BE2C (cell line): ENCODE data around the gene FPR3.

Experiments used
- DNase-seq: peaks from one replicate; pipeline ENCODE4 v3.0.0-alpha.2; 2020
- H3K27me3 ChIP-seq: fragments of 250-450 bp; sonication (Bioruptor Pico); 2 replicates; pipeline ENCODE4 v1.5.1; 2020; ENCODE audit warnings: mild to moderate bottlenecking
- H3K36me3 ChIP-seq: fragments of 250-450 bp; sonication (Bioruptor Pico); 2 replicates; pipeline ENCODE4 v1.5.1; 2020; ENCODE audit warnings: mild to moderate bottlenecking
- H3K4me1 ChIP-seq: fragments of 250-450 bp; sonication (Bioruptor Pico); 2 replicates; pipeline ENCODE4 v1.5.1; 2020
- H3K4me3 ChIP-seq: 2 replicates; pipeline ENCODE4 v1.5.1; 2011; ENCODE audit warnings: low read depth, low read length
- H3K9me3 ChIP-seq: fragments of 250-450 bp; sonication (Bioruptor Pico); 2 replicates; pipeline ENCODE4 v1.5.1; 2020
- TF ChIP-seq, protein P1 (sequence below): IDR thresholded peaks from 2 replicates; pipeline ENCODE4 v1.5.1; 2012; ENCODE audit warnings: mild to moderate bottlenecking, low read depth, low read length

Gene FPR3

DNA sequence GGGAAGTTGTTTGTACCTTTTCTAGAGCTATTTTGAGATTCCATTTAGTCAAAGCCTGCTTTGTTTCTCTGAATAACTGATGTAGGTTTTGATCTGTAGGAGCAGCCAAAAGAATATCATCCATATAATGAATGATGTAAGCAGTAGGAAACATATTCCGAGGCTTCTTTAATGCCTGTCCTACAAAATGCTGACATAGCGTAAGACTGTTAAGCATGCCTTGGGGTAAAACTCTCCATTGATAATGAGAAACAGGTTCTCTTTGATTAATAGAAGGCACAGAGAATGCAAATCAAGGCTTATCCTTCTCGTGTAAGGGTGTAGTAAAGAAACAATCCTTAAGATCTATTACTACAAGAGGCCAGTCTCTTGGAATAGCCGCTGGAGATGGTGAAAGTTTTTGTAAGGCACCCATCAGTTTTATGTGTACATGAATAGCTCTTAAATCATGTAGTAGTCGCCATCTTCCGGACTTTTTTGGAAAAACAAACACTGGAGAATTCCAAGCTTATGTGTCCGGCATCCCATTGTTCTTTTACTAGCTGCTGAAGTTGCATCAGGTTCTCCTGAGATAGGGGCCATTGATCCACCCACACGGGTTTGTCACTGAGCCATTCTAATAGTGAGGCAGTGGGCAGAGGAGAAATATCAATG is 13.5 kb downstream of the FPR3 start:
- Histone ChIP-seq H3K27me3 (no peaks in the 10 kb centered on the region), H3K4me3 (no peak overlapping the region), H3K4me1 (no peaks in the 10 kb centered on the region), H3K9me3 (no peaks in the 10 kb centered on the region), H3K36me3 (no peaks in the 10 kb centered on the region)
- TF ChIP-seq, protein P1, sequence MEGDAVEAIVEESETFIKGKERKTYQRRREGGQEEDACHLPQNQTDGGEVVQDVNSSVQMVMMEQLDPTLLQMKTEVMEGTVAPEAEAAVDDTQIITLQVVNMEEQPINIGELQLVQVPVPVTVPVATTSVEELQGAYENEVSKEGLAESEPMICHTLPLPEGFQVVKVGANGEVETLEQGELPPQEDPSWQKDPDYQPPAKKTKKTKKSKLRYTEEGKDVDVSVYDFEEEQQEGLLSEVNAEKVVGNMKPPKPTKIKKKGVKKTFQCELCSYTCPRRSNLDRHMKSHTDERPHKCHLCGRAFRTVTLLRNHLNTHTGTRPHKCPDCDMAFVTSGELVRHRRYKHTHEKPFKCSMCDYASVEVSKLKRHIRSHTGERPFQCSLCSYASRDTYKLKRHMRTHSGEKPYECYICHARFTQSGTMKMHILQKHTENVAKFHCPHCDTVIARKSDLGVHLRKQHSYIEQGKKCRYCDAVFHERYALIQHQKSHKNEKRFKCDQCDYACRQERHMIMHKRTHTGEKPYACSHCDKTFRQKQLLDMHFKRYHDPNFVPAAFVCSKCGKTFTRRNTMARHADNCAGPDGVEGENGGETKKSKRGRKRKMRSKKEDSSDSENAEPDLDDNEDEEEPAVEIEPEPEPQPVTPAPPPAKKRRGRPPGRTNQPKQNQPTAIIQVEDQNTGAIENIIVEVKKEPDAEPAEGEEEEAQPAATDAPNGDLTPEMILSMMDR: 0 out of 2 replicates have a peak, but pooled peaks have one; percentile 19
- no peak for DNase-seq

- TF ChIP-seq, protein P1: no peak
- H3K9me3 ChIP-seq: no peaks in the 10 kb centered on the region
- no peaks in the 10 kb centered on the region for H3K36me3 ChIP-seq
- H3K27me3 ChIP-seq: no peaks in the 10 kb centered on the region
- H3K4me1 ChIP-seq: no peaks in the 10 kb centered on the region
- H3K4me3 ChIP-seq: no peak overlapping the region
- DNase-seq: no peak
Measured at GRCh38 chr19:51809787-51810186, 14.8 kb downstream of the FPR3 start.

DNA sequence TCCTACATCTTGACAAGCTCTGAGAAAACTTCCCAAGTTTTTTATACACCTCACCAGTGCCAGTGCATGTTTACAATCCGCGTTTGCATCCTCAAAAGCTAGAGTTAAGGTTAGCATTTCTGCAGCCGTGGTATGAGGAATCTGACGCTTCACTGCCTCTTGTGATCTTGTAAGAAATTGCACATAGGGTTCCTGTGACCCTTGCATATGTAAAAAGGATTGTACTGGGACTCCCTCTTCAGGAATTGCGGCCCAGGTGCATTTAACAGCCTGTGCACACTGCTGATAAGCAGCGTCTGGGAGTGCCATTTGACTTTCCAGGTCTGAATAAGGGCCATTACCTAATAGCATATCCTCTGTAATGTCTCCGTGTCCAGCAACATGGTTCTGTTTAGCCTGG is 15.3 kb downstream of the FPR3 start:
- no peak for DNase-seq
- Histone ChIP-seq H3K9me3 (no peaks in the 10 kb centered on the region), H3K27me3 (no peaks in the 10 kb centered on the region), H3K4me3 (no peak overlapping the region), H3K36me3 (no peaks in the 10 kb centered on the region), H3K4me1 (no peaks in the 10 kb centered on the region)
- TF ChIP-seq, protein P1: 0 out of 2 replicates have a peak, but pooled peaks have one; percentile 7

DNA sequence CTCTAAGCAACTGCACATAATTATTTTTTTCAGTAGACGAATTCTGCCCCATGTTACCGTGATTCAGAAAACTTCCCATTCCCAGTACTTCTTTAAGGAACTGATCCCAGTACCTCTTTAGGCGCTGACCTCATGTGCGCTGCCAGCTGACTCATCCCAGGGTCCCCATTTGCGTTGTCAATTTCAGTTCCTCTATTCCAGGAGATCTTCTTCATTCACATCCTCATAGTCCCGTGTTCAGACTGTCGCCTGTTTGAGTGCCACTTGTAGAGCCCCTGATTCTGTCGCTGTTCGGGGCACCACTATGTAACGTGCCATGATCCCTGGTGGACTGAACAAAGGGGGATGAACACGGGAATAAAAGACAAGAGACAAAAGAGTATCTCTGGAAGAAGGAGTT is 16.4 kb downstream of the FPR3 start:
- H3K9me3 ChIP-seq: no peaks in the 10 kb centered on the region
- TF ChIP-seq, protein P1: no peak
- no peak for DNase-seq
- no peak overlapping the region for H3K4me3 ChIP-seq
- H3K27me3 ChIP-seq: no peaks in the 10 kb centered on the region
- no peaks in the 10 kb centered on the region for H3K36me3 ChIP-seq
- no peaks in the 10 kb centered on the region for H3K4me1 ChIP-seq

DNA sequence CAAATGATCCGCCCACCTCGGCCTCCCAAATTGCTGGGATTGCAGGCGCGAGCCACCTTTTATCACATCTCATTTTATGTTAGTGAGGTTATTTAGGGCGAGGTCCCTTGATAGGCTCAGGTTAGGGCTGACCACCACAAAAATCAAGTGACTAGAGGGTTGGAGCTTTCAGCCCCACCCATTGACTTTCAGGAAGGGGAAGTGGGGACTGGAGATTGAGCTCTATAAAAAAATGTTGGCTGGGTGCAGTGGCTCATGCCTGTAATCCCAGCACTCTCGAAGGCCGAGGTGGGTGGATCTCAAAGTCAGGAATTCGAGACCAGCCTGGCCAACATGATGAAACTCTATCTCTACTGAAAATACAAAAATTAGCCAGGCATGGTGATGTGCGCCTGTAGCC is 20.1 kb downstream of the FPR3 start:
- H3K36me3 ChIP-seq: no peaks in the 10 kb centered on the region
- H3K4me3 ChIP-seq: no peak overlapping the region
- H3K4me1 ChIP-seq: no peaks in the 10 kb centered on the region
- no peaks in the 10 kb centered on the region for H3K9me3 ChIP-seq
- TF ChIP-seq, protein P1: no peak
- no peak for DNase-seq
- H3K27me3 ChIP-seq: no peaks in the 10 kb centered on the region

DNA sequence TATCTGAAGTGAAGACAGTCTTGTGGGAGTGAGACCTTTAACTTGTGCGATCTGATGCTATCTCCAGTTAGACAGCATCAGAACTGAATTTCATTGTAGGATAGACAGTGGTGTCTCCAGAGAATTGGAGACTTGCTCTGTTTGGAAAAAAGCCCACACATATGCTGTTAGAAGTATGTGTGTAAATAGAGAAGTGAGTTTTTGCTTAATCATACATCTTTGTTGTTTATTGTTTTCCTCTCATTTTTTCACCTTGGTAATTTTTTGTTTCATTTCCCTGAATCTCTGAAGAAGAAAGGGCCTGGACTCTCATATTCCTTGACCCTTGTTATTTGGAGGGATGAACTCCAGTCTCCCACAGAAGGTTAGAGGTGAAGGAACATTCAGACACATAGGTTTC is 21.8 kb downstream of the FPR3 start:
- H3K4me3 ChIP-seq: no peak overlapping the region
- no peaks in the 10 kb centered on the region for H3K4me1 ChIP-seq
- no peaks in the 10 kb centered on the region for H3K27me3 ChIP-seq
- no peaks in the 10 kb centered on the region; the same call in 1 of the 2 replicates for H3K9me3 ChIP-seq
- TF ChIP-seq, protein P1: no peak
- H3K36me3 ChIP-seq: no peaks in the 10 kb centered on the region
- no peak for DNase-seq
